GM12892 (cell line): ENCODE measurements around the gene YWHAE.

ENCODE experiments used
- POLR2A ChIP-seq: IDR thresholded peaks from 2 replicates; pipeline ENCODE4 v1.6.1; 2011; ENCODE audit warnings: low read depth, low read length, control low read depth
- TAF1 ChIP-seq: IDR thresholded peaks from 2 replicates; pipeline ENCODE4 v1.6.1; 2011; ENCODE audit warnings: low read depth, mild to moderate bottlenecking, control low read depth, low read length, borderline replicate concordance

DNA sequence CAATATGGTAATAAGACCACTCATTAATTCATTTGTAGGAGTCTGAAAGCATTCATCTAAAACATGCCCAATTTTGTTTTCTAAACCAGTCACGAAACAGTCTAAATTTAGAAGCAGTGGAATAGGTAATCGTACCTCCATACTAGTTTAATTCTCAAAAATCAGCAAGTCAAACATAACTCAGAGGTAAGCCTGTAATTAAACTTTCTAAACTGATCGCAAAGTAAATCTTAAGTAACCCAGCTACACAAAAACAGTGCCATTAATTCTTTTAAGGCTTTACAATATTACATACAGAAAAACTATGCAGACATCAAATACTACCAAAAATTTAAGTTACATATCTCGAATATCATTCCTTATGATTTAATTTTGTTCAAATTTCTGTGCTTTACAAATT, 31.4 kb downstream of the YWHAE start:
- TF ChIP-seq TAF1 (no peak), POLR2A (no peak)
